Epidermal melanocyte (primary cell): ENCODE results near the gene NTRK2.
A peak's percentile ranks its signal among the peaks of the same experiment; 100 is the strongest.

Source experiments
- DNase-seq: peaks from one replicate; pipeline ENCODE4 v3.0.0; 2011; ENCODE audit warnings: low spot score; ENCODE audit not compliant: insufficient read length

Gene NTRK2

DNA sequence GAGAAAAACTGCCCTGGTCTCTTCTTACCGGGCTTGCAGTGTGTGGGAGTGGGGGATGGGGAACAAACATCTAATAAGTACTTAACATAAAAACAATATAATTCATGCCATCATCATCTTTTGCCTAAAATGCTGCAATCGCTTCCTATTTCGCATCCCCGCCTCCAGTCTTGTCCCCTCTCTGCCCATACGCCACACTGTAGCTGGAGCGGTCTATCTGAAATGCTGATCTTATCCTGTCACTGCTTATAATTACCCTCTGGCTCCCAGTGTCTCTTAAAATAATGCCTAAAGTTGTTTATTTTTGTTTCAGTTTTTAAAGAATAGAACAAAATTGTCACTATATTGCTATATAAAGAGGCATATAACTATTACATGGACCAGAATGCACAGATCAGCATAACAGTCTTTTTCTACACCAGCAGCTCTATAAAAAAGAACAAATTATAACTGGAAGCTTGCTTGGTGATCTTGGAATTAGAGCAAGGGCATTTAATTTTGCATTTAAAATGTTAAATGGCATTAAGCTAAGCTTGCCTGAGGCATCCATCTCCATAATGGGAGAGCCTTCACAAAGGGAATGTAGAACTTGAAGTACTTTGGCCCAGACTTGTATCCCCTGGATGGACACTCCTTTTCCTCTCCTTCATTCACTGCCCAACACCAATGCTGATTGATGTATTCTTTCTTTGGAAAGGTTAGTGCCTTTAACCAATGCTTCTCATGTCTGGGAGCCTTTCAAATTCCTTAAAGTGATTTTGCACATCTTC lies 12.2 kb downstream of the NTRK2 start:
- DNase-seq: no peak

DNA sequence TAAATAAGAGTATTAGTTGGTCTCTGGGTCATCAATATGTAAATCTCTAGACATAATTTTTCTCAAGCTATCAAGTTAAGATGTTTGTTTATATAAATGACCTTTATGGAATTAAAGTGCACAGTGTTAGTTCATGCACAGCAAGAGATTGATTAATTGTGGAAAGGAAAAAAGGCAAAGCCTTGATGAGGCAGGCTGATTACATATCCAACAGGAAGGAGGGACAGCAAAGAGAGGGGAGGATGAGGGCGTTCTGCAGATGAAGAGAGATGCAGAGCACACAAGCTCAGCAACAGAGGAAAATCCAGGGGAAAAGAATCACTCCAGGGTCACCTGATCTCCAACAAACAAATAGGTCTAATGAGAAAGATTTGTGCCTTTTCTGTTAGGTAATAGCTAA lies 16.5 kb downstream of the NTRK2 start:
- no peak for DNase-seq

DNA sequence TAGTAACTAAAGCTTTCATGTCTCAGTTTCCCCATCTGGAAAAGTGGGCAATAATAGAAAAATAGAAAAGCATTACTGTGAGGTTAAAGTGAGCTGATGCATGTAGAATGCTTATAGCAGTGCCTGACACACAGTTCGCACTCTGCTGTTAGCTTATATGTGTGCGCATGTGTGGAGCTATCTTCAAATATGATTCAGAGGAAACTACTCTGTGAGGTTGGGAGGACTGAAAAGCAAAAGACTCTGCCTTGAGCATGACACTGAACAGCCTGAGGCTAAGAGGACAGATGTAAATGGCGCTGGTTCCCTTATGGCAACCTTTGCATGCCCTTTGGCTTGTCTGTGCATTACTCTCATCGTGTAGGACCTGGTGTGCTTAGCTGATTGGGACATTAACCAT lies 19.4 kb downstream of the NTRK2 start:
- DNase-seq: no peak

DNA sequence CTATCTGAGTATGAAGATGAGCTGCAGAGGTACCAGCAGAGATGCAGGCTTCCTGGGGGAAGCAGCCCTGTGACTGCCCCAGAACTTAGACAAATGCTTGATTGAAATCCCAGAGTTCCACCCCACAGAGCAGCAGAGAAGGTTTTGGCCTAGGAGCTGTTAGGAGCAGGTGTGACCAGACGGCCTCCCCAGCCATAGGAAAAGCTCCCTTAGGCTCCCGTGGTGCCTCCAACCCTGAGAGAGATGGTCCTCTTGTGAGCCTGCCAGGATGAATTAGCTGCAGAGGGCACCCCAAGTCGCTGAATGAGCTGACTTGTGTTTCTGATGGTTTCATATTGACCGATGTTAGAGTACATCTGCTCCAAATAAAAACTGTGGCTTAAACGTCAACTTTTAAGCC lies 22.1 kb downstream of the NTRK2 start:
- no peak for DNase-seq

DNA sequence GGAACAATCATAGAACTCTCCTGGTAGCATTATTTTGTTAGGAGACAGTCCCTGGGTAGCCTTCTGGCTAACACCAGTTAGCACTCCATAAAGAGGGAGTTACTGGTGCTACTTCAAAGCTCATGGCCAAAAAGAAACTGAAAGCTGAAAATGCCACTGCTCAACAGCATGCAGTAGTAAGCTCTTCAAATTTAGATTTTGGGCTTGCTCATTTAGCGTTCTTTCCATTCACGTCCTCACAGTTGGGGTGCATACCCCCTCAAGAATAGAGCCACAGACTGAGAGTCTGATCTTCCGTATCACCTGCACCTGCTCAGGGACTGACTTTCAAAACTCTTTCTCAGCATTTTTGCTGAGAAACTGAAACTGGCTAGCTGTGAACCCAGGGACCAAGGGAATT lies 24.7 kb downstream of the NTRK2 start:
- no peak for DNase-seq

DNA sequence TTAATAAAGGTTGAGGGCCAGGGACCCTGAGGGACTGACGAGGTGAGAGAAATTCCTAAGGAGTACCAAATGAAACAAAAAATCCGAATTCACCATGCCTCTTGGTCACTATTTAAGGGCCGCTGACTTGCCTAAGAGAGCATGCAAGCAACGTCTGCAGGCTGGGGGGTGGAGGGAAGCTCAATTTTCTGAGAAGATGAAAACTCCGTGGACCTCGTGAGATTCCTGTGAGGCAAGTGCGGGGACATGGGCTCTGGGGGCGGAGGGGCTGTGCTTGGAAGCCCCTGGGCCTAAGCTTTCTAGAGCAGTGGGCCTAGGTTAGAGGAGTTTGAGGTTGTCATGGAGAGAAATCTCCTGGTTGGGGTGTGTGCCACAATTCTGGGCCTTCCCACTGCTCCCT lies 27.5 kb downstream of the NTRK2 start:
- no peak for DNase-seq

DNA sequence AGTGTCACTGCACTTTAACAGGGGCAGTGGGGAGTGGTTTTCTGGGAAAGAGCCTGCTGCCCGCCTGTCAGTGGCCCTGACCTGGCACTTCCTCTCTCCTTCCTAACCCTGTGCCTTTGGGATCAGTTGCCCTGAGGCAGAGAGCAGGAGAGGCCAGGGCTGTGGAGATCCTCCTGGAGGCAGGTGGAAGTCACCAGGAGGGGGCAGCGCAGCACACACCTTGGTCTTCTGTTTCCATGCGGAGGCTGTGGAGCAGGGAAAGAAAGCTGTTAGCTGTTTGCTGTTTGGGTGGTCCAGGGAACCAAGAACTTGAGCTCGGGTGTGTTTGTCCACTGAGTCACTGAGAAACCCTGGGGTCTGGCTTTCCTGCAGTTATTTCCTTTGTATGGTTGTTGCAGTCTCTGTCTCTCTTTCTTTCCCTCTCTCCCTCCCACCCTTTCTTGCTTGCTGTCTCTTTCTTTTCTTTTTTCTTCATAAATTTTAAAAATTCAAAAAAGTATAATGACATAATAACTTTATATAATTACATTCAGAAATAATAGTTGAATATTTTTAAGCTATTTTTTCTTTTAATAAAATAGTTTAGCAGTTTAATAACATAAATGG lies 28.1 kb downstream of the NTRK2 start:
- peak; percentile 56 for DNase-seq

DNA sequence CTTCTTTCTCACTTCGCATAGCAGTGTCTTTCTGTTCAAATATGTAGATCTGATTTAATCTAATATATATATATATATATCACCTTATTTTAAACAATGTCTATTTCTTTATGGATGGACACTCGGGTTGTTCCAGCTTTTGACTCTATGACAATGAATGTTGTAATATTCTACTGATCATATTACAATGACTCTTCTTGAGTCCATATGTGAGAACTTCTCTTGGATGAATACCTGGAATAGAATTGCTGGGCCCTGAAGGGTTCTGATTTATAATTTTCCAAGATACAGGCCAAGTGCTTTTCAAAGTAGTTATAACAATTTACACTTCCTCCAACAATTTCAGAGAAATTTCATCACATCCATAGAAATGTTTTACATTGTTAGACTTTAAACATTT lies 28.8 kb downstream of the NTRK2 start:
- DNase-seq: no peak

DNA sequence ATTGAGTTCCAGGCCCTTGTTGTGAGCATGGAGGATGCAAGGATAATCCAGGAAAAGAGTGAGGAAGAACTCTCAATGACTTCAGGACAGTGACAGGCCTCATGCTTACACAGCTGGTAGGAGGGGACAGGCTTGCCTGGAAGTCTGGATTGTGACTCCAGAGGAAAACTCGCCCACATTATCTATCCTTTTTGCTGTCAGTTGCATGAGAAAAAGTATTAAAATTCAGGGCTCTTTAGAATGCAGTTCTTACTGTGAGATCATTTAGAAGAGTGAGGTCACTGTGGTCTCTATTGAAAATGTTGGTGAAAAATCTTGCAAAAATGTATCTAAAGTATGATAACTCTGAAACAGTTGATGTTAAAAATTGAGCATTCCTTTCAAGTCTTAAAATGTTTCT lies 30.5 kb downstream of the NTRK2 start:
- DNase-seq: no peak

DNA sequence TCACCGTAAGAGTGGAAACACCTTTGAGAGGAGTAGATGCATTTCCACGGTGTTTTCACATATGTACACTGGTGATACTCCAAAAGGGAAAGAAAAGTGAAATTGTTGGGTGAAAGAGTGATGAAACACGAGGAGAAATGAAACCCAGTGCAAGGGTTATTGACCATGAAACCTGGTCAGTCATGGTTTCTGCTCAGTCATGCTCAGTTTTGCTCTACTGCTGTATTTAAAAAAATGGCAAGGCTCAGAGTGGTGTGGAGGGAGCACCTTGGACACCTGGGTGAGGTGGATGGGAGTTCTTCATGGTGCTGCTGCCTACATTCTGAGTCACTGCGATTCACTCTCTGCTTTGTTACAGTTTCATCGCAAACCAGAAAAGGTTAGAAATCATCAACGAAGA lies 32.3 kb downstream of the NTRK2 start:
- no peak for DNase-seq

DNA sequence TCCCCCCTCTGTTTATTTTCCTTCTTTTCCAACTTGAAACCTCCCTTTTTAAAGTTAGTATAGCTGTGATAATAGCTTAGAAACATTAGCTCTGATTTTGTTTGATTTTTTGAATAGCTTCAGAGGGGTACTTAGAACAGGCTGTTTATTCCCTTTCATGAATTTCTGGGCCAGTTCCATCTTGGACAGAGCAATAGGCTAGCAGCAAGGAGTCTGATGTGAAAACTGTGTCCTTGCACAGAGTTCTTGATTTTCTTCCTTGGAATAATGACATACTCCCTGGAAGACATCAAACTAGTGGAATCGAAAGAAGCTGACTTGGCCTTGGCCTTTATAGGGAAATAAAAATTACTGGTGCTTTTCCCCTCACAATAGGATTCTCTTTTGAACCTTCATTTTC lies 32.9 kb downstream of the NTRK2 start:
- DNase-seq: no peak

DNA sequence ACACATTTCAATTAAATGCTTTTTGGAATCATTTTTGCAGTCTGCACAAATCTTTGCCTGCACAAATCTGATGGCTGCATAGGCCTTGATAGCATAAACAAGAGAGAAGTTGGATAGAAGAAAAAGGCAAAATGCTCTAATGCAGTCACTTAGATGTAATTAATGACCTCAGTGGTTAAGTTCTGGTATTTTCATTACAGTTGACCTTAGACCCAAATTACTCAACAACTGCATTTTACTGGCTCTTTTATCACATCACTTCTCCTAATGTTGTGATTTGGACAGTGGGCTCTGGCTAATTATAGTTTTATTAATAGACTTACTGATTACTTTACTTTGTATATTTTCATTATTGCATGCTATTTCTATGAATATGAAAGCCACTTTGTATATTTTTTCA lies 34.3 kb downstream of the NTRK2 start:
- no peak for DNase-seq

DNA sequence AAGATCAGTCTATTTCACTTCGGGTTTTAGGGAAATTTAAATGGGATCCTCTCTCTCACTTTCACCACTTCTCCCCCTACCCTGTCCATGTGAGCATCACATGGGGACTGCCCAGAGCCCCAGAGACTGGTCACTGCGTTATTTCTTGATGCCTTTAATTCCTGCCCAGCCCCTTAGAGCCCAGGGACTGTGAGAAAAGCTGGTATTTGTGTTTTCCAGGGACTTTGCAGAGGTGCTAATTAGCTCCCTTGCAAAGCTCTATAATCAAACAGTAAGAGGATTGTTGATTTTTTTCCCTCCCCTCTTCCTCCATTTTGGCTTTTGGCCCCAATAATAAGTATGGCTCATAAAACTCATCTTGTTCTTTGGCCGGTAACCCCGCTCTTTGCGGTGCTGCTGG lies 35.6 kb downstream of the NTRK2 start:
- DNase-seq: no peak

DNA sequence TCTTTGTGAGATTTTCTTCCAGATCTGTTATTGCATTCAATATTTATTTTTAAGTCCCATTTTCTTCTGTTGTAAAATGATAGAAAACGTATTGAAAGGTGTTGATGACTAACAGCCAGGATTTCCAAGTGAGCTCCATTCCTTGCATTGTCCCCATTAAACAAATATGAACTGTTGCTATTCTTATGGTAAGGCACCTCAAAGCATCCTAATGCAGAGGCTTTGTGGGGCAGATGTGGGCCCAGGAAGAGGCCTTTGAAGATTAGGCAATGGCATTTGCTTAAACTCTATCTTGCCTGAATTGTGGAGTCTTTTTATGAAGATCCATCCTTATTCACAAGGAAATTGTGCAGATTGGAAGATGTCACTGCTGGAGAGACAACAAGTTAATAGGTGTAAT lies 38.9 kb downstream of the NTRK2 start:
- DNase-seq: no peak

DNA sequence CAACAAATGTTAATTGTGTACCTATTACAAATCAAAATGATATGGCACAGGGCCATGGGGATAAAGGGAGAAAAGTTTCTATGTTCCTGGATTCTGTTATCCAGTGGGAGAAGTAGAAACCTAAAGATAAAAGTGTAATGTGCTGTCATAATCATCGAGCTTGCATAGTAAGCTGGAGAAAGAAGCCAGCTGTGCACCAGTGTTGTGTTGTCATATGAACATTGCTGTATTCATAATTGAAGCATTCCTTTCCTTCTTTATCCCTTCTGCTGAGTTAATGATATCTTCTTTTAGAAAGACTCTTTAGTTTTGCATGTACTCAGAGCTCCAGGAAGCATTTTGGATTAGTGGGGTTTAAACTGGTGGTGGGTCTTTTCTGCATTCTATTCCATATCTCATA lies 39.5 kb downstream of the NTRK2 start:
- DNase-seq: no peak

DNA sequence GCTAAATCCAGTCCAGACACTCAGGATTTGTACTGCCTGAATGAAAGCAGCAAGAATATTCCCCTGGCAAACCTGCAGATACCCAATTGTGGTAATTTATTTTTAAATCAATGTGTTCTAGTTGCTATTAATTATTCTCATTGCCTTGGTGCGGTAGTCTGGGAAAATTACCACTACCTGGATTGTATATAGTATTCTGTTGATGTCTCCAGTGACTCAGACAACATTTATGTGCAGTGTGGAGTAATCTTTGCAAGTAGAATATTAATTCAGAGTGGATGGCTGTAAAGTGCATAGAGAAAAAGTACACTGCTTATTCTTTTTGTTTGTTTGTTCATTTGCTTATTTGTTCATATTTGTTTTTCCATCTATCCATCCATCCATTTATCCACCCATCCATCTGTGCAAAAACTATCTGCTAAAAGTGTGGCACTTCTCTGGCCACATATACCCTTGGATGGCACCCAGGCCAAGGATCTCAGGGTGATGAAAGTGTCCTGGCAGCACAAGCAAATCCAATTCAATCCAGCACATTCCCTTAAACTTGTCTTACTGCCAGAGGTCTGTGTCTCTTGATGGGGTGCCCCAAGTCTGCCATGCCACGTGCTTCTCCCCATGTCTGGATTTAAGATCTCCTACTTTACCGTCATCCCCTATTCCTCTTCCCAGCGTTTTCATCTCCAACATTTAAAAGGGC lies 41.3 kb downstream of the NTRK2 start:
- DNase-seq: no peak

DNA sequence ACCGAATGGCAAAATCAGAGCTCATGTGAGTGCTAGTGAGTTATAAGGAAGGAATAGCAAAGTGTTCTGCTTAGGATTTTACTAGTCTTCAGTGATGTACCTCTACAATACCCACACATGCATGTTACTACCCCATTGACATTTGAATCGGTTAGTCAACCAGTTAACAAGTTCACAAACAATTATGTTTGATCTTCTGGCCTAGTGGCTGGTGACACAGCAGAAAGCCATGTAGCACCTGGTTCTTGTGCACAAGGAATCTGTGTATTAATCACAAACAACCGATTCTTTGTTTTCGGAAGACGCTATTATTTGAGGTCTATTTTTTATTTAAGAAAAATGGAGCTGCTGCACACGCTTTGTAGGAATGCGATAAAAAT lies 41.9 kb downstream of the NTRK2 start:
- no peak for DNase-seq

DNA sequence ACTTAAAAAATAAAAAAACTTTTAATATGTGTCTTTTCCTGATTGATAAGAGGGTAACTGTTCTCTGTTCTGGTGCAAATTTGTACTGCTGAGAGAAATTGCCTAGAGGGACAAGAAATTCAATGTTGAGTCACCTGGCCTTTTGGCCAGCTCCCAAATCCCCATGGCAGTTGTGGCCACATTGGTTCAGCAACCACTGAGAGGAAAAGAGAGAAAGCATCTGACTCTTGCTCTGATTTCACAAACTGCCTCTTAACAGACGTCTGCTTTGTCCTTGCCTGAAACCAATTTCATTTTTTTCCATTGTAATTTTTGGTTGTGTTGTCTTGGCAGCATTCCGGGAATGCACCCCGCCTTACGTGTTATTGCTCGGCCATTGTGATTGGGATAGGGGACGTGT lies 42.4 kb downstream of the NTRK2 start:
- DNase-seq: peak; percentile 59

DNA sequence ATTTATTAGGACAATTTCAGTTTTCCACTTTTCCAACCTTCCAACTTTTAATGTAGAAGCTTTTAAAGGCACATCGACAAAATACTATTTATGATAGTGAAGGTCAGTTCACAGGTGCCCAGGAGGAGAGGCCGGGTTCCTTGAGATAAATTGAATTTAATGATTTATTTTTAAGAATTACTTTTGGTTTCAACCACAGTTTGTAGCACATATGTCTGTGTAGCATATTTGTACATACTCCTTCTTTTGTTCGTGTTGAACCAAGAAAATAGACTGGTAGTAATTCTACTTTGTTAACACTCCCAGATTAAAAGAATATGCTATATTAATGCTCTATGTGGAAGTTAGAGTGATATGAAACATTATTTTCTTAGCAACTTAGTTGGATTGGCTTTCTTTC lies 46.7 kb downstream of the NTRK2 start:
- no peak for DNase-seq

DNA sequence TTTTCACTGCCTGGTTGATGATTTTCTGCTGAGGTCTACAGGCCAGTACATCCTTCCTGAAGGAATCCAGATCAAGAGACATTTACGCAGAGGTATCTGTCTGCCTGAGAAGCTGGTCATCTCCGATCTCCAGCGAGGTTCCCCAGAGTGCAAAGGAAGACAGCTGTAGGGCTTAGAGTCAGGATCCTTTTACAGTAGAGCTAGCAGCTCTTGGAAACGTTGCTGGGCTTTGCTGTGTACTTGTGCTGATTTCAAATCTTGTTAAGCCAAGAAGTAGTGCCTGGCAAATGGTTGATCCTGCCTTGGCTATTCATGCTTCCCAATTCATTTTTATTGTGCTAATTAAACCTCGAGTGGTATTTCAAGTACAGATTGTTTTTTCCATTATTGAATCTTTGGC lies 48.9 kb downstream of the NTRK2 start:
- DNase-seq: no peak

DNA sequence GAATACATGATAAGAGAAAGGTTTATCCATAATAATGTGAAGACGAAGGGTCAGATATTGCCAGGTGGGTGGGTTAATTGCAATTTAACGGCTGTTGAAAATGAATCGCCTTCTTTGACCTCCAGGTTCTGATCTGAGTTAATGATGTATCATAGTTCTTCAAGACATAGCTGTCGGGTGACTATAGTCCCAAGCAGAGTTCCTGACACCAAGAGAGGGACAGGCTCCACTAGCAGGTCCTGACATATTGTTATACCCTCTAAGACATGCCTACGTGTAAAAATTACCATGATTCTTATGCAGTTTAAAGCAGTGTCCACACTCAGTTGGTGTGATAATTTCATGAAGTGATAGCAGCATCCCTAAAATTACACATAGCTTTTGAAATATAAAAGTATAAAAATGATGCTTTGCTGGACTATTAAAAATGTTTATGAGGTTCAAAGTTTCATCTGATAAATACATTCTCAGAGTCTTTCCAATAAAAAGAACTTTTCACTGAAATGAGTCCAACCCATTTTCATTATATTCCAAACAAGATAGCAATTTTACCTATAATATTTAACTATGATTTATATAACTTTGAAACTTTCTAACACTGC lies 53.0 kb downstream of the NTRK2 start:
- no peak for DNase-seq

DNA sequence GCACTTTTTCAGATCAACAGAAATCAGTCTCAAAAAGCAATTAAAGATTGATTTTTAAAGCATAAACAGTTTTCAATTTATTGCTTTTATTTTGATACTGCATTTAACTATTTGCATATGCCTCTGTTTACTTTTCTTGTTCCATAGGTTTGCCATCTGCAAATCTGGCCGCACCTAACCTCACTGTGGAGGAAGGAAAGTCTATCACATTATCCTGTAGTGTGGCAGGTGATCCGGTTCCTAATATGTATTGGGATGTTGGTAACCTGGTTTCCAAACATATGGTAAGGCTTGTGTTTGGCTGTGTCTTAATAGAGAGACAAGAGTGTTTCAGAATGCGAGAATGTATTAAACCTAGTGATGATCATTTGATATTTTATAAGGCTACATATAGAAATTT lies 53.9 kb downstream of the NTRK2 start:
- no peak for DNase-seq

DNA sequence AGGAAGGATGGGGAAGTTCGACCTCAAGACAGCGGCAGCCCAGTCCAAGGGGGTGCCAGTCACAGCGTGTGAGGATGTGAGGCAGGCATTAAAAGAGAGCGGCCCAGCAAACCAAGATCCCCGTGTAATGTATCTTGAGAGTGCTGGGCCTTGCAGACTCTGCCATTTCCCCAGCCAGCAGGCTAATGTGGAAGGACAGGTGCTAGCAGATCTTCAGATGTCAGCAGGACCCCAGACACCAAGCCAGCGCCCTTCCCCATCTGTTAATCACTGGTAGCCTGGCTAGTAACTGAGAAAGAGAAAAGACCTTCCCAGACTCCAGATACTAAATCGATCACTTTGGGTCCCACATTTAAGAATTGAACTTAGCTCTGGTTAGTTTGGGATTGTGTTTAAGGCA lies 62.2 kb downstream of the NTRK2 start:
- no peak for DNase-seq
